Common myeloid progenitor, CD34-positive (primary cell): Measurements from ENCODE around the gene TRIM28. TPM values are rescaled to one million over a fixed set of nuclear protein-coding genes. Genes with fewer than 3 reads are reported as not detected.

Experiments used
- CTCF ChIA-PET: fragments of 350-600 bp; sonication (Branson Sonifier 250); formaldehyde crosslinking; loops from one replicate; lab custom pipeline; 2021; ENCODE audit warnings: antibody characterized with exemption; lab: Charles Lee
- POLR2A ChIA-PET: fragments of 350-600 bp; sonication (Branson Sonifier 250); formaldehyde crosslinking; loops from one replicate; lab custom pipeline; 2021; ENCODE audit warnings: antibody characterized with exemption; lab: Charles Lee
- DNase-seq, 3 donors: peaks; one replicate each; pipeline versions ENCODE4 v3.0.0 to v3.0.0-alpha.2; 2013
- H3K27ac ChIP-seq, 2 experiments: 1 replicate in 1 of 2; 2 replicates in 1 of 2; pipeline ENCODE4 v1.7.0; 2013; ENCODE audit warnings: inconsistent platforms in 2 of 2, low read length in 2 of 2, mild to moderate bottlenecking in 2 of 2, low read depth in 1 of 2, moderate library complexity in 1 of 2; ENCODE audit not compliant: severe bottlenecking in 2 of 2, insufficient read depth in 1 of 2, poor library complexity in 1 of 2
- H3K27me3 ChIP-seq, 5 experiments: replicated peaks in 2 of 5; 1 replicate in 3 of 5; 2 replicates in 2 of 5; pipeline versions ENCODE4 v1.6.1 to v1.7.0; 2013; ENCODE audit warnings: low read length in 4 of 5, mild to moderate bottlenecking in 2 of 5, moderate library complexity in 2 of 5, inconsistent platforms in 1 of 5; ENCODE audit not compliant: insufficient read depth in 5 of 5, control insufficient read depth in 4 of 5
- H3K36me3 ChIP-seq, 4 experiments: 1 replicate in 2 of 4; 2 replicates in 2 of 4; pipeline versions ENCODE4 v1.6.1 to v1.7.0; 2013; ENCODE audit warnings: low read length in 3 of 4, control low read depth in 1 of 4, mild to moderate bottlenecking in 1 of 4; ENCODE audit not compliant: control insufficient read depth in 4 of 4, insufficient read depth in 4 of 4
- H3K4me1 ChIP-seq, 4 experiments: 1 replicate in 3 of 4; 2 replicates in 1 of 4; pipeline versions ENCODE4 v1.6.1 to v1.7.1; 2013; ENCODE audit warnings: low read length in 3 of 4, mild to moderate bottlenecking in 3 of 4, control low read depth in 1 of 4, inconsistent platforms in 1 of 4, moderate library complexity in 1 of 4; ENCODE audit not compliant: control insufficient read depth in 4 of 4, insufficient read depth in 4 of 4; ENCODE audit errors: control extremely low read depth in 1 of 4
- H3K4me3 ChIP-seq, 7 experiments: 1 replicate in 4 of 7; 2 replicates in 3 of 7; pipeline versions ENCODE4 v1.5.1 to v1.7.0; 2013; ENCODE audit warnings: mild to moderate bottlenecking in 7 of 7, low read length in 6 of 7, moderate library complexity in 6 of 7, inconsistent platforms in 2 of 7, low read depth in 2 of 7, control low read depth in 1 of 7; ENCODE audit not compliant: insufficient read depth in 4 of 7, control insufficient read depth in 1 of 7; ENCODE audit errors: extremely low read depth in 1 of 7
- H3K9me3 ChIP-seq, 5 experiments: 1 replicate in 4 of 5; 2 replicates in 1 of 5; pipeline versions ENCODE4 v1.6.1 to v1.7.1; 2013; ENCODE audit warnings: low read length in 4 of 5, mild to moderate bottlenecking in 2 of 5, inconsistent platforms in 1 of 5, low read depth in 1 of 5, moderate library complexity in 1 of 5; ENCODE audit not compliant: control insufficient read depth in 4 of 5, insufficient read depth in 2 of 5; ENCODE audit errors: control extremely low read depth in 1 of 5
- WGBS: methylation state at CpG from one replicate; pipeline ENCODE4 v1.1.5; 2013; ENCODE audit not compliant: insufficient coverage; 5-methylcytosine and 5-hydroxymethylcytosine counted together
- polyA plus RNA-seq: library from polyadenylated mRNA; unstranded; fragments of 120-200 nt; gene quantifications from one replicate; pipeline ENCODE4 v1.2.1, GENCODE V29; 2013

TRIM28 gene
- 356 TPM for polyA plus RNA-seq

DNA sequence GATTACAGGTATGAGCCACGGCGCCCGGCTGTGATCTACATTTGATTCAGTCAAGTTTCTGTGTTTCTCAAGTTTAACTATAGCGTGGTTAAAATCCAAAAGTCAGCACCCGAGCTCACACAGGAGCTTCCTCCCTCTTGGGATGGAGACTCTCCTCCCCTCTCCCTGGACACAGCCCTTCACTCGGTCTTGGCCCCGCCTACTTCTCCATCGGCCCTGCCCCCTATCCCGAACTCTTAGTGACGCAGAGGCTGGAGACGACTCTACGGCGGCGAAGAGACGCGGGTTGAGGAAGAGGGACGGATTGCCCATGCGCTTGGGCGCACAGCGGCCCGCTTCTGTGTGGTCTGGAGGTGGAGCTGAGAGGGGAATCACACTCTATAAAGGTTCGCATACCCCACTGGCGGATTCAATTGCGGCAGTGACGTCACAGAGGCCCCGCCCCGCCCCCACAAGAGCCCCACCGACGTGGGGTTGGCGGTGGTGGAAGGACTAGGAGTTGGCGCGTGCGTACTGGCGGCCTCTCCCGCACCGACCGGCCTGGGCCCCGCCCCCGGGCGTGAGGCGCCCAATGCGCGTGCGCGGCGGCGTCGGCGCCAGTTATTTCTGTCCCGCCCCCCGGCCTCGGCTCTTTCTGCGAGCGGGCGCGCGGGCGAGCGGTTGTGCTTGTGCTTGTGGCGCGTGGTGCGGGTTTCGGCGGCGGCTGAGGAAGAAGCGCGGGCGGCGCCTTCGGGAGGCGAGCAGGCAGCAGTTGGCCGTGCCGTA lies at the start of gene TRIM28:
Gene TRIM28, plus strand, starts transcription at position 239 of the 765 bp plus-strand sequence. CDS start 694 bp downstream, outside the sequence.
- ChIA-PET POLR2A (interaction anchor here (0.5 to 2.5 kb wide), 8 partner anchors 11 to 181 kb away, joined by 3 to 18 read pairs (median 4); partner anchors contain the start of genes CHMP2A, ZBTB45 and ZNF497), CTCF (interaction anchor here (0.6 to 4.0 kb wide), 4 partner anchors 10 to 32 kb away, joined by 3 to 14 read pairs (median 8); partner anchors contain the start of genes CHMP2A and ZBTB45)
- peaks cover 13 to 29% (median 24%) of the 10 kb centered on the region in 4 experiments for H3K4me1 ChIP-seq
- H3K4me3 ChIP-seq = peak within 1 kb of the TSS; percentile 88 to 99 (median 92)
- H3K27ac ChIP-seq = peak within 1 kb of the TSS; percentile 66 to 91
- H3K36me3 ChIP-seq = peaks cover 12 to 38% (median 33%) of the 10 kb centered on the region in 4 experiments
- no peaks in the 10 kb centered on the region for H3K9me3 ChIP-seq
- H3K27me3 ChIP-seq = no peaks in the 10 kb centered on the region
- under 1% methylated on average over 42 of the region's 73 CpGs for WGBS
- peak; percentile 99 to 100 (median 100) for DNase-seq

DNA sequence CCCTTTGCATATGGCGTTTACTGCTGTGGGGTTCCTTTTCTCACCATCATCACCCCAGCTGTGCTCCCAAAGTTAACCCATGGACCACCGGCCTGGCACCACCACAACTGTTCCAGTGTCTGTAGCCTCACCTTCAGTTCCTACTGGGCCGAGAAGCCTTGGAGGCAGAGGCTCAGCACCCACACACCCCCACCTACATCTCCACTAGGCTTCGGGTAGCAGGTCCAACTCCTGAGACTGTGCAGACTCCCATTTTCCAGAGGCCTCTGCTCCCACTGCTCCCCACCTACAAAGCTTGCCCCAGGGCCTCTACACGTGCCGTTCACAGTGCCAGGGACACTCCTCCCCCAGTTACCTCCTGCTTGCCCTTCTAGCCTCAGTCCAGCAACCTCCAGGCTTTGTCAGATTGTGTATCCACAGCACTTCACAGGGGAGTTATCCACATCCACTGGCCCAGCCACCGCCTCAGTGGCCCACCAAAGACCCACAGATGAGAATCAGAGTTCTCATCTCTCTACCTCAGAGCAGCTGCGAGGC lies 46.2 kb upstream of the TRIM28 start:
- CTCF ChIA-PET = no interaction called here
- WGBS = 94% methylated on average over 6 of the region's 8 CpGs
- H3K27me3 ChIP-seq = no peaks in the 10 kb centered on the region
- POLR2A ChIA-PET = no interaction called here
- H3K27ac ChIP-seq = no peak overlapping the region
- DNase-seq = no peak
- H3K36me3 ChIP-seq = no peaks in the 10 kb centered on the region
- H3K4me1 ChIP-seq = peaks cover 3 to 24% (median 22%) of the 10 kb centered on the region in 4 experiments
- no peaks in the 10 kb centered on the region for H3K9me3 ChIP-seq
- peak overlapping the region in 3 of 7 experiments; percentile 81 to 84 (median 81) for H3K4me3 ChIP-seq

DNA sequence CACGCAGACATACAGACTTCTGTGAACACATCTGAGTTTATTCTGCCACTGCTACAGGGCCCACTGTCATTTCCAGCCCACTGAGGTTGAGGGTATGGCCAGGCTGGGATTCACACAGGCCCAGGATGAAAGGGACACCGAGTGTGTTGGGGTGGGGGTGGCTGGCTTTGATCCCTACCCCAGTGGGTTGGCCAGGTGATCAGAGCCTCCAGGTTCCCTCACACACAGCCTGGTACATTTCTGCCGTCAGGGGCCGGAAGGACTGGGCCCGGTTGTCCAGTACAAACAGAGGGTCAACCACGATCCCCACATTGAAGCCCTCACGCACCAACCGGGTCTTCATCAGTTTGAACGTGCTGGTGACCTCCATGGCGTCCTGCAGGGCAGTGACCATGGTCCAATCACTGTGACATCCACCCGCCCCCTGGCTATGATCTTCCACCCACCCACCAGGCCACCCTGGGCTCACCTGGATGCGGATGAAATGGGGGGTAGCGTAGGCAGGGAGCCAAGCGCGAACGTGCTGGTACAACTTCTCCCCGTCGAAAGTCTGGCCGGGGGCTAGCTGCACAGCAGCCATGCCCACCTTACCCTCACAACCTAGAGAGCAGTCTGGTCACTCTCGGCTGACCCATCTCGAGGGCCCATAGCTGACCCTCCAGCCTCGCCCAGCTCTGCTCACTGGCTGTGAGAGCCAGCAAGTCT lies 45.4 kb upstream of the TRIM28 start:
- Histone ChIP-seq H3K36me3 (no peaks in the 10 kb centered on the region), H3K9me3 (no peaks in the 10 kb centered on the region), H3K4me3 (peak overlapping the region; percentile 24 to 84 (median 69)), H3K27me3 (no peaks in the 10 kb centered on the region), H3K4me1 (peaks cover 3 to 24% (median 22%) of the 10 kb centered on the region in 4 experiments), H3K27ac (peak overlapping the region in 1 of 2 experiments; percentile 62)
- CTCF ChIA-PET = interaction anchor here (1.1 to 1.6 kb wide), 5 partner anchors 16 to 82 kb away, joined by 3 to 7 read pairs (median 4); partner anchors contain the start of gene ZBTB45
- no peak for DNase-seq
- WGBS = 55% methylated on average over 21 of the region's 22 CpGs
- POLR2A ChIA-PET = no interaction called here

DNA sequence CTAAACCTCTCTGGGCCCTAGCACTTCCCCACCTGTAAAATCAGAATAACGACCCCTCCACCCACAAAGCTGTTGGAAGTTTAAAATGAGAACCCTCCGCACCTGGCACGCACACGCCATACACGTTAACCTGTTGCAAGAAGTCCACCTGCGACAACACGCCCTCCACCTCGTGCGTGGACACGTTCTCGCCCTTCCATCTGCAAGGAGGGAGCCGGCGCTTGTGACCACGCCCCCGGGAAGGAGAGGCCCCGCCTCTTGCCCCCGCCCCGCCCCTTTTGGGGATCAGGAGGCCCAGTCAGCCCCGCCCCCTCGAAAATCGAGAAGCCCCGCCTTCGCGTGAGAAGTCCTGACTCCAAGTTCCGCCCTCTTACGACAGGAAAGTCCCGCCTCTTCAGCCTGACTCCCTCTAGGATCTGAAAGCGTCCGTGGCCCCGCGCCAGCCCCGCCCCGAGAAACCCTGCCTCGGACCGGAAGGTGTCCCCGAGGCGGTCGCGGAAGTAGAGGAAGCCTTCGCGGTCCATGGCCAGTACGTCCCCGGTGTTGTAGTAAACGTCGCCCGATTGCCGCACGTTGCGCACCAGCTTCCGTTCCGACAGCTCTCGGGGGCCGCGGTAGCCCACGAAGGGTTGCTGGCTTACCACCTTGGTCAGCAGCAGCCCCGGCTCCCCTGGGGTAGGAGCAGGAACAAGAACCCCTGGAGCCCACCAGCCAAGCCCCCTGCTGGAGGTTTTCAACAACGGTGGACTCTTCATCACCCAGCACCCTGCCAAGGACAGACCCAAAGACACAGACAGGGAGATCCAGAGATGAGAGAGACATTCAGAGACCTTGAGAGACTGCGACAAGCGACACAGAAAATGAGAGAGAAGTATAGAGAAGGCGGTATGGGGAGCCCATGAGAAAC lies 44.6 kb upstream of the TRIM28 start:
- POLR2A ChIA-PET = interaction anchor here (1.2 kb wide), 1 partner anchor 10 kb away, joined by 9 read pairs; no protein-coding TSS in a partner anchor
- CTCF ChIA-PET = interaction anchor here (0.7 to 1.6 kb wide), 9 partner anchors 15 to 173 kb away, joined by 3 to 7 read pairs (median 4); partner anchors contain the start of genes RPS5 and ZBTB45
- 2% methylated on average over 54 of the region's 60 CpGs for WGBS

DNA sequence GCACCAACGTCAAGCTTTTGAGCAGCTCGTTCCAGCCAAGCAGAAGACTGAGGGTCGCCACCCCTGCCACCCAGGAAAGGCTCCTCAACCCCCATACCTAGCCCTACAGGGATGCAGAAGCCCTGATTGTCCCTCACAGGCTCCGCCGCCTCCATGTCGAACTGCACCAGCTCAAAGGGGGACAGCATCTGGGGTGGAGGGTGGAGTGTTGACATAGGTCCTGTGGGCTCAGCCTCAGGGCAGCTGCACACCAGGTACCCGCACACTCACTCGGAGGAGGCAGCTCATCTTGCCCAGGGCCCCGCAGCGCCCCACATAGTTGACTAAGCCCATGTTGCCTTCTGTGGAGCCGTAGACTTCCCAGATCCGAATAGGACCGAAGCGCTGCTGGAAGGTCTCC lies 43.6 kb upstream of the TRIM28 start:
- no peak overlapping the region for H3K27ac ChIP-seq
- no peaks in the 10 kb centered on the region for H3K27me3 ChIP-seq
- 92% methylated on average over 8 of the region's 14 CpGs for WGBS
- POLR2A ChIA-PET = interaction anchor here (1.2 kb wide), 1 partner anchor 9 kb away, joined by 9 read pairs; no protein-coding TSS in a partner anchor
- no peaks in the 10 kb centered on the region for H3K9me3 ChIP-seq
- no peak for DNase-seq
- CTCF ChIA-PET = interaction anchor here (0.7 to 1.8 kb wide), 8 partner anchors 11 to 174 kb away, joined by 3 to 10 read pairs (median 3); partner anchors contain the start of genes CHMP2A, RPS5, SLC27A5 and ZBTB45
- no peaks in the 10 kb centered on the region for H3K36me3 ChIP-seq
- H3K4me1 ChIP-seq = peaks cover 3 to 24% (median 22%) of the 10 kb centered on the region in 4 experiments
- H3K4me3 ChIP-seq = peak overlapping the region in 2 of 7 experiments; percentile 69 to 84

More for the DNA sequence above, 44.6 kb upstream of the TRIM28 start:
- H3K27ac ChIP-seq = peak overlapping the region in 1 of 2 experiments; percentile 81
- H3K36me3 ChIP-seq = no peaks in the 10 kb centered on the region
- peak overlapping the region; percentile 24 to 84 (median 69) for H3K4me3 ChIP-seq
- peaks cover 3 to 24% (median 22%) of the 10 kb centered on the region in 4 experiments for H3K4me1 ChIP-seq
- DNase-seq = peak; percentile 97 to 99 (median 99)
- no peaks in the 10 kb centered on the region for H3K9me3 ChIP-seq
- no peaks in the 10 kb centered on the region for H3K27me3 ChIP-seq
